Bronchus fibroblast of lung (primary cell): Measurements from ENCODE around the gene CPO. TPM values are rescaled to one million over a fixed set of nuclear protein-coding genes. Genes with fewer than 3 reads are reported as not detected.

Experiments
- total RNA-seq: library from RNA; depleted of rRNA; stranded (reverse); fragments of >200 nt; gene quantifications from 2 replicates; pipeline ENCODE4 v1.2.3, GENCODE V29; 2015

Gene CPO, protein sequence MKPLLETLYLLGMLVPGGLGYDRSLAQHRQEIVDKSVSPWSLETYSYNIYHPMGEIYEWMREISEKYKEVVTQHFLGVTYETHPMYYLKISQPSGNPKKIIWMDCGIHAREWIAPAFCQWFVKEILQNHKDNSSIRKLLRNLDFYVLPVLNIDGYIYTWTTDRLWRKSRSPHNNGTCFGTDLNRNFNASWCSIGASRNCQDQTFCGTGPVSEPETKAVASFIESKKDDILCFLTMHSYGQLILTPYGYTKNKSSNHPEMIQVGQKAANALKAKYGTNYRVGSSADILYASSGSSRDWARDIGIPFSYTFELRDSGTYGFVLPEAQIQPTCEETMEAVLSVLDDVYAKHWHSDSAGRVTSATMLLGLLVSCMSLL
- not detected in 2 replicates for total RNA-seq

DNA sequence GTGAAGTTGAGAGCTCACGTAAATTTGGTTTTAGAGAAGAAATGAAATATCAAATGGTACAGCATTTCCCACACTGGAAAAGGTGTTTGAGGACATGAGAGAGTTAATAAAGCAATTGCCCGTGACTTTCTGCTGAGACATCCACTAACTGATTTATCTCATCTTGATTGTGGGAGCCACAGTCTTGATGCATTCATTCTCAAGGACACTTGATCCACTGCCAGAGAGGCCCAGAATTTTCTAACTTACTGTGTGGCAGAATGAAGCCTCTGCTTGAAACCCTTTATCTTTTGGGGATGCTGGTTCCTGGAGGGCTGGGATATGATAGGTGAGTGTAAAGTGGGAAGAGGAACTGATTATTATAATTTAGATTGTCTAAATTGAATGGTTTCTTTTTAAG, at the start of gene CPO:
TSS of gene CPO (plus strand) at position 179 of the 400 bp plus-strand sequence. CDS start at position 261, 82 bp downstream.

Other genes with a start within 250 kb of the CPO start
- gene DYTN, start 221.1 kb upstream of the CPO start, total RNA-seq = not detected in 2 replicates
- gene MDH1B, start 174.2 kb upstream of the CPO start, total RNA-seq = 0.34 and 0.45 TPM in 2 replicates
- gene FASTKD2, start 173.9 kb upstream of the CPO start, total RNA-seq = 28.1 and 28.4 TPM in 2 replicates
- 14.0 TPM in 2 replicates for gene KLF7, start 226.4 kb downstream of the CPO start, total RNA-seq